ENCODE measurements around the gene DUSP8.
A peak's percentile ranks its signal among the peaks of the same experiment; 100 is the strongest.
"Not testable (repeated sequence)": the region's sequence is repeated elsewhere in the genome, so short reads cannot be mapped to it uniquely, and the experiment has no call there.

Gene DUSP8

GRCh38 chr11:1514336-1515061 is 57.6 kb downstream of the DUSP8 start:
- no peak for DNase-seq (ENCODE audit: low read depth)

GRCh38 chr11:1513326-1514296 is 58.5 kb downstream of the DUSP8 start:
- no peak for DNase-seq (ENCODE audit: low read depth)

- not testable (repeated sequence) for DNase-seq (ENCODE audit: low read depth)
Measured at GRCh38 chr11:1512531-1513258, 59.4 kb downstream of the DUSP8 start.

DNA sequence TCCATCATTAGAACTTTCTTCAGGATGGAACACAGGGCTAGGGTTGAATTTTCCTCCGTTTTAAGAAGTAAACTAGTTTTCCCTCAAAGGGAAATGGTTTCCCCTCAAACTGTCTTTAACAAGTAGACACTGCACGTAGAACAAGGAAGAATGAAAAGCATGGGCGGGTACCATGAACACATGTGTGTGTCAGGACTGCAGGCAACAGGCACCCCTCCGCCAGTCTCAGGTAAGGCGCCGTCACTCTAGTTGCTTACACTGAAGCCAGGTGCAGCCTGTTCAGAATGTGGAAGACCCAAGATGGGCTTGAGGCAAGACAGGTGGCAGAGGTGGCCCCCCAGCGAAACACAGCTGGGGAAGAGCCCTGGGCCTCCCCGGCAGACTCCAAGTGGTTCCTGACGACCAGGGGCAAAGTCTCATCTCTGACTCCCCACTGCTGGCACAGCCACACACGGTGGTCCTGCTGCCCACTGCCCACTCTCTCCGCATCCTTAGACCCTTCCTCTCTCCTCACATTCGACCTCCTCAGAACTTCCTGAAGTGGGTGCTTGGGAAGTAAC is 60.1 kb downstream of the DUSP8 start:
- DNase-seq (ENCODE audit: low read depth) = no peak

DNA sequence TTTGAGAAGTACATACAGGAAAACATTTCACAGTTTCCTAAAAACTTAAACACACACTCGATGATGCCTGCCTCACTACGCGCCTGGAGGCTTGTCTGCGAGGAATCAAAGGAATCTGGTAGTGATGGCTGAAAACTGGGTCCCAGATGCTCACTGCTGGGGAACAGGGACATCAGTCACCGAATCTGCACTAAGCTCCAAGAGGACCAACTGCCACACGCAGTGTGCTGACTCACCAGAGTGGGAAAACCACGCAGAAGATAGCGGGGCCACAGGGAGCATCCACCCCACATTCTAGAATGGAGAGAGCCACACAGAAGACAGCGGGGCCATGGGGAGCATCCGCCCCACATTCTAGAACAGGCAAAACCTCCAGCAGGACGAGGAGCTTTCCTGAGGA is 61.1 kb downstream of the DUSP8 start:
- DNase-seq (ENCODE audit: low read depth) = peak; percentile 33

DNA sequence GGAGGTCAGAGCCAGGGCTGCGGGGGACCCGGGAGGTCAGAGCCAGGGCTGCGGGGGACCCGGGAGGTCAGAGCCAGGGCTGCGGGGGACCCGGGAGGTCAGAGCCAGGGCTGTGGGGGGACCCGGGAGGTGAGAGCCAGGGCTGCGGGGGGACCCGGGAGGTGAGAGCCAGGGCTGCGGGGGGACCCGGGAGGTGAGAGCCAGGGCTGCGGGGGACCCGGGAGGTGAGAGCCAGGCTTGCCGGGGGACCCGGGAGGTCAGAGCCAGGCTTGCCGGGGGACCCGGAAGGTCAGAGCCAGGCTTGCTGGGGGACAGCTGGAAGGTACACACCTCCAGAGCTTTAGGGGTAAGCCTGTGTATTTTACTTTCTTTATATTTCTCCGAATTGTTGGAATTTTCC is 61.7 kb downstream of the DUSP8 start:
- not testable (repeated sequence) for DNase-seq (ENCODE audit: low read depth)

GRCh38 chr11:1509626-1510255 is 62.3 kb downstream of the DUSP8 start:
- DNase-seq (ENCODE audit: low read depth) = peak; percentile 60

GRCh38 chr11:1508986-1509385 is 63.1 kb downstream of the DUSP8 start:
- peak; percentile 38 for DNase-seq (ENCODE audit: low read depth)

DNA sequence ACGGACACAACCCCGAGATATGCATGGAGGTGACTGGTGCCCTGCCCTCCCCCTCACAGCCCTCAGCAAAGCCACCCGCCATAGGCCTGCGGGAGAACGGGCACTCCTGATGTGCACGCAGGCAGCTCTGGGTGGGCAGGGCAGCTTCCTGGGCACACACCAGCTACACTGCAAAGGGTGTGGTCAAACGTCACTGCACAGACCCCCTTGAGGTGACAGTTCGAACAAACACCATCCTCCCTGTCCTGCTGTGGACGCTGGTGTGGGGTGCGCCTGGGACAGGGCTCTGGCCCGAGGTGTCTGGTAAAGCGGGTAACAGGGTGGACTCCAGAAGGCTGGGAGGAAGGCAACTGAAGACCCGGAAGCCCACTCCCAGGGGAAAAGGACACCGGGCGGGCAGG is 63.6 kb downstream of the DUSP8 start:
- DNase-seq (ENCODE audit: low read depth) = no peak

DNA sequence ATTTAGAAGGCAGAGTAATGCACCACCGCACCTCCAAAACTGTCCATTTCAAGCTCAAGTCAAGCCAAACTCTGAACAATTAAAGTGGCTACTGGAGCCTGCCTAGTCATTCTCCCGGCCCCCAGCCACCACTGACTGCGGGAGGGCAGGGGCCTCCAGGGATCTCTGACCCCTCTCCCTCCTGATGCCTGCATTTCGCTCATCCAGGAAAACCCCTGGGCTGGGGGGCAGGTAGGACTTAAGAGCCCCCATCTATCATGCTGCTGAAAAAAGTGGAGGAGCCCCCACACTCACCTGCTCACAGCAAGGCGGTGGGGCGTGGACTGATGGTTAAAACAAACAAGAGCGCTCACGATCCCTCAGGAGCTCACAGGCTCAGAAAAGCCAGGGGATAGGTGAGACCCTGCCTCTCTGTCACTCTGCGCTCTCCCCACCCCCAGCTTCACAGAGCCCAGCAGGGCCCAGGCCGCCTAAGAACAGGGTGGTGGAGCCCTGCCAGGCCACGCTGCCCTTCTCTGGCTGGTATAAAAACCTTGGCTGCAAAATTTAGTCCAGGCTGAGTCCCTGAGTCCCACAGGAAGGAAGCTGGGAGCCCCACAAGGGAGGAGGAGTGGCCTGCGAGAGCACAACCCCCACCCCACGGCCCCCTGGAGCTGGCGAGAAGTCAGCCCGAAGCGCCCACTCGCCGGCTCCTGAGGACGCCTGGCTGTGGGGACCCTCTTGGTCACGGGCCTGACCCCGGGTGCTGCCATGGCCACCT is 64.5 kb downstream of the DUSP8 start:
- DNase-seq (ENCODE audit: low read depth) = no peak

- no peak for DNase-seq (ENCODE audit: low read depth)
Measured at GRCh38 chr11:1506981-1507380, 65.1 kb downstream of the DUSP8 start.

GRCh38 chr11:1505480-1505879 is 66.6 kb downstream of the DUSP8 start:
- no peak for DNase-seq (ENCODE audit: low read depth)

GRCh38 chr11:1504581-1505290 is 67.3 kb downstream of the DUSP8 start:
- DNase-seq (ENCODE audit: low read depth) = no peak

DNA sequence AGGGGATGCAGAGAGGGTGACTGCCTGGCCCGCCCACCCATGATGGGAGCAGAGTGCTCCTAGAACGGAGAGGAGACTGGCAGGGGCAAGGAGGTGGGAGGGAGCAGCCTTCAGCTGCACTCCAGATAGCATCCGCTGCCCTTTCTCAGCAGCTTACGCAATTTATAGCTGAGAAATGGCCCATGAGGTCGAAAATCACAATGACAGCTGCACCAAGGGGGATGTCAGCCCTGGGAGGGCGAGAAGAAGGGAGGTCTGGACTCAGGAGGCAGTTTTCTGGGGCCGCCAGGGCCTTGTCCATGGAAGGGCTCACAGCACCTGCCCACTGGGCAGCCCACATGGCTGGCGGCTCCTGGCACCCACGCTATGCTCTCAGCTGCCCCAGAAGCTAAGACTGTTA is 67.9 kb downstream of the DUSP8 start:
- peak; percentile 41 for DNase-seq (ENCODE audit: low read depth)

All from amniotic epithelial cell (primary cell).